Activated CD4-positive, alpha-beta T cell treated with anti-CD3 and anti-CD28 coated beads, Interleukin-2, amount 50 U/mL, for 48 hours (primary cell): ENCODE data around the gene RNH1.

ENCODE experiments used
- DNase-seq, 2 experiments: peaks; one replicate each; pipeline ENCODE4 v3.0.0-alpha.2; 2020

RNH1 gene

GRCh38 chr11:506995-507726, at the start of gene RNH1:
TSS of gene RNH1 (minus strand) at chr11:507242. CDS start at chr11:502162, 5,080 bp downstream.
- DNase-seq = peak; percentile 99

DNA sequence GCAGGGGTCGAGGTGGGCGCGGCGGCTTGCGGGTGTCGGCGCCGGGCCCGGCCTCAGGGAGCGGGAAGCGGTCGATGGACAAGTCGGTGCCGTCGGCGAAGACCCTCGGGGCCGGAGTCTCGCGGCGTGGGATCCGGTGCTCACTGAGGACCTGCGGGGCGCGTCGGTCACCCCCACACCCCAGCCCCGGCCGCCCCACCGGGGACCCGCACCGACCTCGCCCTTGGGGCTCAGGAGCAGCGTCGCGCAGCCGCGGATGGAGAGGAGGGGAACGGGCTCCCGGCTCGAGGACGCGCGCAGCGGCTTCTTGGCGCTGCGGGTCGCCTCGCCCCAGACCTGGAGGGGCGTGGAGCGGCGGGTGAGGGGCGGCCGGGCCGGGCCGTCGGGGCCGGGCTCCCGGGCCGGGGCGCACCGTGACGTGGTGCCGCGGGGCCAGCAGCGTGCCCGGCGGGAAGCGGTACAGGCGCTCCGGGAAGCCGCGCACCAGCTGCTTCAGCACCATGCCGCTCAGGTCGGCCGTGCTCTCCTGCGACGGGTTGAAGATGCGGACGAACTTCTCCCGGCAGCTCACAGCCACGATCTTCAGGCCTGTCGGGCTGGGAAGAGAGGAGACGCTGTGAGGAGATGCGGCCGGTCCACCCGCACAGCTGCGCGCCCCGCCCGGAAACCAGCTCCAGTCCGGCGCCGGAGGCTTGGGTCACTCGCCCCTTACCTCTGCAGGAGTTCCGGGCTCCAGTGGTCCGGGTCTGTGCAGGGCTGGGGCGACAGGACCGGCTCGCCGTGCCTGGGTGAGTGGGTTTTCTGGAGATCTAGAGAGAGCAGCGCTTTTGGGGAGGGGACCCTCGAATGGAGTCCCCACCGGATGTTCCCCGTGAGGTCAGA, 49.0 kb upstream of the RNH1 start:
- no peak for DNase-seq

DNA sequence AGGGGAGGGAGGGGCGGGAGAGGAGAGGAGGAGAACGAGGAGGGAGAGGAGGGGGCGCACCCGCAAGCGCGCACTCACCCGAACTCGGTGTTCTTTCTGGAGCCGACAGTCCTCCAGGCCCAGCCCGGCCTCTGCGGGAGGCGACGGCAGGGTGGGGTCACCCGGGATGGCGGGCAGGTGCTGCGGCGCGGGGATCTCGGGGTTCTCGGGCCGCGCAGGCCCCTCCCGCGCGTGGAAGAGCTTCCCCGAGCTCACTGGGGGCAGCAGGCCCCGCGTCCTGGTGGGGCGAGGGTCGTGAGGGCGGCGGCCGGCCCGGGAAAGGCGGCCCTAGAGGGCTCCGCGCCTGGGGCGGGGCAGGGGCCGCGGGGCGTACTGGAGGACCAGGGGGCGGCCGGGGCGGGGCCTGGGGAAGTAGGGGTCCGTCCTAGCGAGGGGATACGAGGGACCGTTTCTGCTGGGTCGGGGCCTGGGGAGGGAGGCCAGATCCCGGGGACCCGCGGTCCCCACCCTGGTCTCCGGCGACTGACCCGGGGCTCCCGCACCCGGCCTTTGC, 48.3 kb upstream of the RNH1 start:
- no peak for DNase-seq

- peak; percentile 76 to 79 for DNase-seq
Observed at GRCh38 chr11:554428-555226, 47.6 kb upstream of the RNH1 start.

DNA sequence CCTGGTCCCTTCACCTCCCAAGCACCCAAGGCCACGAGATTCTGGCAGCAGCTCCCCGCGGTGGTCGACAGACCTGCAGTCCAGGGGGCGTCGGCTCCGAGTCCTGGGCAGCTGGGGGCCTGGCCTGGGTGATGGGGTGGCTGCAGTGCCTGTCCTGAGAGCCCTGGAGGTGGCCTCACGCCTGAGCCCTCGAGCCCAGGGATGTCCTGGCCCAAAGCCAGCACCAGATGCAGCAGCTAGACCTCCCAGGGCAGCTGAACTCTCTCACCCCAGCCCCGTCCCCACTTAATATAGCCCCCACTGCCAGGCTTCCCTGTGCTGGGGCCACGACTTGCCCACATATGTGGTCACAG, 46.9 kb upstream of the RNH1 start:
- DNase-seq = no peak

- DNase-seq = no peak
Observed at GRCh38 chr11:553083-553987, 46.3 kb upstream of the RNH1 start.

GRCh38 chr11:551596-551995, 44.6 kb upstream of the RNH1 start:
- no peak for DNase-seq

DNA sequence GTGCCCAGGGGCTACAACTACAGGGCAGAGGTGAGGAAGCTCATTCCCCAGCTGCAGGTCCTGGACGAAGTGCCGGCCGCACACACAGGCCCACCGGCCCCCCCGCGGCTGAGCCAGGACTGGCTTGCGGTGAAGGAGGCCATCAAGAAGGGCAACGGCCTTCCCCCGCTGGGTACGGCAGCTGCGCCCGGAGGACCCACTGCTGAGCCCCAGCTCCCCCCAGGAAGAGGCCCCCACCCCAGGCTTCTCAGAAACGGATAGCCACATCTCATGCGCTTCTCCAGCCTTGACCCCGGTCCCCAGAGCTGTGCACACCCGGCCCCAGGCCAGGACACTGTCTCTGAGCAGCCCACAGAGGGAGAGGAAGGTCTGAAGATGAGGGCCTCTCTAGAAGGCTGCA, 44.1 kb upstream of the RNH1 start:
- DNase-seq = no peak

GRCh38 chr11:550746-551085, 43.7 kb upstream of the RNH1 start:
- DNase-seq = no peak

- DNase-seq = no peak
Observed at GRCh38 chr11:550021-550745, 43.1 kb upstream of the RNH1 start.

DNA sequence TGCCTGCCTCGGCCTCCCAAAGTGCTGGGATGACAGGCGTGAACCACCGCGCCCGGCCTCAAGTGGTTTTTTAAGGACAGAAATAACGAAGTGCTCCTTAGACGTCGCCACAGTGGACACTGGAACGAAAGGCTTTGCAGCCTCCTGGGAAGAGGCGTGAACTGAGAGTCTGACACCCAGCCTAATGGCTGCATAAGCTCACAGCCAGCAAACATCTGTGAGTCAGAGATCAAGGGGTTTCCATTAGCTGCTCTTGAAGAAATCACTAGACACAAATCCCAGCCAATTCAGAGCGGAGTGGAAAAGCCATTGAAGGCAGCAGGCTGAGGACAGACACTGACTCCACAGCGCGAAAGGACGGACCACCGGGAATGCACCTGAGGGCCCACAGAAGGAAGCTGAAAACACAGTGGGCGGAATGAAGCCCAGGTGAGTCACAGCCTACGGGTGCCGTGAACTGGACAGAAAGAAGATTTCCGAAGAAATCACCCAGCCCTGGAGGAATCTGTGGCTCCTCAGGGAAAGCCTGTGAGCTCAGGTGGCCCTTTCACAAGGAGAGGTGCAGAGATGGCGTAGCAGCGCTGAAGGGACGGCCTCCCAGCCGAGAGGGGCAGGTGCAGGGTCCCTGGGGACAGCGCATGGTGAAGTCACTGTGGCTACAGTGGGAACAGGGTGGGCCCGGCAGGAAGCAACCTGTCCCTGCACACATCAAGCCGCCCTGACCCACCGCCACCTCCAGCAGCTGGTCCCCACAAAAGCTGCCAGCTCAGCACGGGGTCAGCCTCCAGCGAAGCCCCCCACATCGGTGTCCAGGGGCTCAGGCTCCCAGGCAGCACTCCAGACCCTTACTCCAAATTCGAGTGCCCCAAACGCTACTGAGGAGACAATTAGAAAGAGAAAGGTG, 41.9 kb upstream of the RNH1 start:
- no peak for DNase-seq

- no peak for DNase-seq
Observed at GRCh38 chr11:545171-545570, 38.1 kb upstream of the RNH1 start.

GRCh38 chr11:544817-545166, 37.8 kb upstream of the RNH1 start:
- no peak for DNase-seq

- DNase-seq = no peak
Observed at GRCh38 chr11:541433-541885, 34.4 kb upstream of the RNH1 start.

DNA sequence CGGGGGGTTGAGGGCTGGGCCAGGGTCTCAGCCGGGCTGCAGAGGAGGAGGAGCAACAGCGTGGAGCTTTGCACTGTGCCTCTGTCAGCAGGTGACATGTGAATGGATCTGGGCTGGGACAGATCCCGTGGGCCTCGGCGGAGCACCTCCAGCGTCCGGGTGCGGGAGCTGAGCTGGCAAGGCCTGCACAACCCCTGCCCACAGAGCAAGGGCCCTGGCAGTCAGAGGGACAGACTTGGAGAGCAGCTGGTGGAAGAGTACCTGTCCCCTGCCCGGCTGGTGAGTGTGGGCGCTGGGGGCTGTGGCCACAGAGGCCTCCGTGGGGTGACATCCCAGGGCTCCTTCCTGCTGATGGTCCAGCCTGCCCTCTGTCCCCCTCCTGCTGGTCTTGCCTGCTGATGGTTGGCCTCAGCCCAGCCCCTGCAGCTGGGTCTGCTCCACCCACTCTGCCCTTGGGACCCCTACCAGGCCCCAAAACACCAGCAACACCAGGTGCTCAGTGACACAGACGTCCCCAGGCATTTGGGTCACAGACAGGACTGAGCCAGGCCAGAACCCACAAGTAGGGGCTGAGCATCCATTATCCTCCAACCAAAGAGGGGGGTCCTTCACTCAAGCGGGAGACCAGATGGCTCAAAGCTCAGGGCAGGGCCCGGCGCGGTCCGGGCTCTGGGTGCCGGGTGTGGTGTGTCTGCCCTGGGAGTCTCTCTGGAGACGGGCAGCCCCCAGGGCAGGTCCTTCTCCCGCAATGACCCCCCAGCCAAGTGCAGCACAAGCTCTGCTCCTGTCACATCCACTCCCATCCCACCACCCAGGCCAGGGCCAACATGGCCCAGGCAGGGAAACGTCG, 33.8 kb upstream of the RNH1 start:
- DNase-seq = no peak

GRCh38 chr11:539971-540481, 33.0 kb upstream of the RNH1 start:
- DNase-seq = no peak

- no peak for DNase-seq
Observed at GRCh38 chr11:538431-539051, 31.5 kb upstream of the RNH1 start.

- no peak for DNase-seq
Observed at GRCh38 chr11:537622-538430, 30.8 kb upstream of the RNH1 start.
